Fibroblast of pulmonary artery (primary cell): ENCODE measurements around the gene HLA-E.
"Not testable (repeated sequence)": the region's sequence is repeated elsewhere in the genome, so short reads cannot be mapped to it uniquely, and the experiment has no call there.

Source experiments
- DNase-seq: peaks from one replicate; pipeline ENCODE4 v3.0.0-alpha.2; 2010; ENCODE audit warnings: low read depth
- H3K4me3 ChIP-seq: replicated peaks from 2 replicates; pipeline ENCODE4 v1.5.1; 2011; ENCODE audit warnings: low read depth, mild to moderate bottlenecking, control low read depth, low read length, moderate library complexity
- TF ChIP-seq, protein P1 (sequence below): IDR thresholded peaks from 2 replicates; pipeline ENCODE4 v1.5.1; 2011; ENCODE audit warnings: mild to moderate bottlenecking, control low read depth, low read length, inconsistent platforms; ENCODE audit errors: missing control alignments

Gene HLA-E

DNA sequence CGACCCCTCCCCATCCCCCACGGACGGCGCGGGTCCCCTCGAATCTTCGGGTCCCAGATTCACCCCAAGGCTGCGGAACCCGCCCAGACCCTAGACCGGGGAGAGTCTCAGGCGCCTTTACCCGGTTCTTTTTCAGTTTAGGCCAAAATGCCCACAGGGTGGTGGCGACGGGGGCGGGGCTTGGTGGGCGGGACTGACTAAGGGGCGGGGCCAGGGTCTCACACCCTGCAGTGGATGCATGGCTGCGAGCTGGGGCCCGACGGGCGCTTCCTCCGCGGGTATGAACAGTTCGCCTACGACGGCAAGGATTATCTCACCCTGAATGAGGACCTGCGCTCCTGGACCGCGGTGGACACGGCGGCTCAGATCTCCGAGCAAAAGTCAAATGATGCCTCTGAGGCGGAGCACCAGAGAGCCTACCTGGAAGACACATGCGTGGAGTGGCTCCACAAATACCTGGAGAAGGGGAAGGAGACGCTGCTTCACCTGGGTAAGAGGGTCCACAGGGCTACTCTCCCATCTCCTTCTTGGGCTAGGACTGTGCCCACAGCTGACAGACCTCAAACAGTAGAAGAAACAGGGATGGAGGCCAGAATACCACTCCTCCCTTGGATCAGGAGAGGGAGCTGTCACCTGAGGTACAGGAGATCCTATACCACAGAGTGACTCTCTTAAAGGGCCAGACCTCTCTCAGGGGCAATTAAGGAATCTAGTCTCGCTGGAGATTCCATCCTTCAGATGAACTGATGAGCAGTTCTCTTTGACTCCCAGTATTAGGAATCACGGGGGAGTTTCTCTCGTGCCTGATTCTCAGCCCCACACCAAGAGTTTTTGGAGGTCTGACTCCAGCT, 942 bp downstream of the HLA-E start:
- peak; percentile 65 for DNase-seq
- TF ChIP-seq, protein P1, sequence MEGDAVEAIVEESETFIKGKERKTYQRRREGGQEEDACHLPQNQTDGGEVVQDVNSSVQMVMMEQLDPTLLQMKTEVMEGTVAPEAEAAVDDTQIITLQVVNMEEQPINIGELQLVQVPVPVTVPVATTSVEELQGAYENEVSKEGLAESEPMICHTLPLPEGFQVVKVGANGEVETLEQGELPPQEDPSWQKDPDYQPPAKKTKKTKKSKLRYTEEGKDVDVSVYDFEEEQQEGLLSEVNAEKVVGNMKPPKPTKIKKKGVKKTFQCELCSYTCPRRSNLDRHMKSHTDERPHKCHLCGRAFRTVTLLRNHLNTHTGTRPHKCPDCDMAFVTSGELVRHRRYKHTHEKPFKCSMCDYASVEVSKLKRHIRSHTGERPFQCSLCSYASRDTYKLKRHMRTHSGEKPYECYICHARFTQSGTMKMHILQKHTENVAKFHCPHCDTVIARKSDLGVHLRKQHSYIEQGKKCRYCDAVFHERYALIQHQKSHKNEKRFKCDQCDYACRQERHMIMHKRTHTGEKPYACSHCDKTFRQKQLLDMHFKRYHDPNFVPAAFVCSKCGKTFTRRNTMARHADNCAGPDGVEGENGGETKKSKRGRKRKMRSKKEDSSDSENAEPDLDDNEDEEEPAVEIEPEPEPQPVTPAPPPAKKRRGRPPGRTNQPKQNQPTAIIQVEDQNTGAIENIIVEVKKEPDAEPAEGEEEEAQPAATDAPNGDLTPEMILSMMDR = no peak
- peak overlapping the region; percentile 98 for H3K4me3 ChIP-seq

DNA sequence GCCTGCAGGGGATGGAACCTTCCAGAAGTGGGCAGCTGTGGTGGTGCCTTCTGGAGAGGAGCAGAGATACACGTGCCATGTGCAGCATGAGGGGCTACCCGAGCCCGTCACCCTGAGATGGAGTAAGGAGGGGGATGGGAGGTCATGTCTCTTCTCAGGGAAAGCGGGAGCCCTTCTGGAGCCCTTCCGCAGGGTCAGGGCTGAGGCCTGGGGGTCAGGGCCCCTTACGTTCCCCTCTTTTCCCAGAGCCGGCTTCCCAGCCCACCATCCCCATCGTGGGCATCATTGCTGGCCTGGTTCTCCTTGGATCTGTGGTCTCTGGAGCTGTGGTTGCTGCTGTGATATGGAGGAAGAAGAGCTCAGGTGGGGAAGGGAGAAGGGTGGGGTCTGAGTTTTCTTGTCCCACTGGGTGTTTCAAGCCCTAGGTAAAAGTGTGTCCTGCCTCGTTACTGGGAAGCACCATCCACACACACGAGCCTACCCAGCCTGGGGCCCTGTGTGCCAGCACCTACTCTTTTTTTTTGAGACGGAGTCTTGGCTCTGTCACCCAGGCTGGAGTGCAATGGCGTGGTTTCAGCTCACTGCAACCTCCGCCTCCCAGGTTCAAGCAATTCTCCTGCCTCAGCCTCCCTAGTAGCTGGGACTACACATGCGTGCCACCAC, 2.1 kb downstream of the HLA-E start:
- peak overlapping the region; percentile 2 for H3K4me3 ChIP-seq
- not testable (repeated sequence) for DNase-seq

DNA sequence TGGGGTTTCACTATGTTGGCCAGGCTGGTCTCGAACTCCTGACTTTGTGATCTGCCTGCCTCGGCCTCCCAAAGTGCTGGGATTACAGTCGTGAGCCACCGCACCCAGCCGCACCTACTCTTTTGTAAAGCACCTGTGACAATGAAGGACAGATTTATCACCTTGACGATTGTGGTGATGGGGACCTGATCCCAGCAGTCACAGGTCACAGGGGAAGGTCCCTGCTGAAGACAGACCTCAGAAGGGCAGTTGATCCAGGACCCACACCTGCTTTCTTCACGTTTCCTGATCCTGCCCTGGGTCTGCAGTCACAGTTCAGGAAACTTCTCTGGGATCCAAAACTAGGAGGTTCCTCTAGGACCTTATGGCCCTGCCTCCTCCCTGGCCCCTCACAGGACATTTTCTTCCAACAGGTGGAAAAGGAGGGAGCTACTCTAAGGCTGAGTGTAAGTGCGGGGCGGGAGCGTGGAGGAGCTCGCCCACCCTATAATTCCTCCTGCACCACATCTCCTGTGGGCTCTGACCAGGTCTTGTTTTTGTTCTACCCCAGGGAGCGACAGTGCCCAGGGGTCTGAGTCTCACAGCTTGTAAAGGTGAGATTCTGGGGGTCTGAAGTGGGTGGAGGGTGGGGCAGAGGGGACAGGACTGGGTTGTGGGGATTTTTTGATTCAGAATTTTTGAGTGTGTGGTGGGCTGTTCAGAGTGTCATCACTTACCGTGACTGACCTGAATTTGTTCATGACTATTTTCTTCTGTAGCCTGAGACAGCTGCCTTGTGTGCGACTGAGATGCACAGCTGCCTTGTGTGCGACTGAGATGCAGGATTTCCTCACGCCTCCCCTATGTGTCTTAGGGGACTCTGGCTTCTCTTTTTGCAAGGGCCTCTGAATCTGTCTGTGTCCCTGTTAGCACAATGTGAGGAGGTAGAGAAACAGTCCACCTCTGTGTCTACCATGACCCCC, 3.0 kb downstream of the HLA-E start:
- no peak for DNase-seq
- TF ChIP-seq, protein P1 = no peak
- no peak overlapping the region for H3K4me3 ChIP-seq

DNA sequence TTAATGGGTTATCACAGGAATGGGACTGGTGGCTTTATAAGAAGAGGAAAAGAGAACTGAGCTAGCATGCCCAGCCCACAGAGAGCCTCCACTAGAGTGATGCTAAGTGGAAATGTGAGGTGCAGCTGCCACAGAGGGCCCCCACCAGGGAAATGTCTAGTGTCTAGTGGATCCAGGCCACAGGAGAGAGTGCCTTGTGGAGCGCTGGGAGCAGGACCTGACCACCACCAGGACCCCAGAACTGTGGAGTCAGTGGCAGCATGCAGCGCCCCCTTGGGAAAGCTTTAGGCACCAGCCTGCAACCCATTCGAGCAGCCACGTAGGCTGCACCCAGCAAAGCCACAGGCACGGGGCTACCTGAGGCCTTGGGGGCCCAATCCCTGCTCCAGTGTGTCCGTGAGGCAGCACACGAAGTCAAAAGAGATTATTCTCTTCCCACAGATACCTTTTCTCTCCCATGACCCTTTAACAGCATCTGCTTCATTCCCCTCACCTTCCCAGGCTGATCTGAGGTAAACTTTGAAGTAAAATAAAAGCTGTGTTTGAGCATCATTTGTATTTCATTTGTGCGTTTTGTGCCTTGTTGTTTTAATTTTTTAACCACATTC, 4.4 kb downstream of the HLA-E start:
- no peak overlapping the region for H3K4me3 ChIP-seq
- DNase-seq = no peak
- TF ChIP-seq, protein P1 = peak; percentile 18

DNA sequence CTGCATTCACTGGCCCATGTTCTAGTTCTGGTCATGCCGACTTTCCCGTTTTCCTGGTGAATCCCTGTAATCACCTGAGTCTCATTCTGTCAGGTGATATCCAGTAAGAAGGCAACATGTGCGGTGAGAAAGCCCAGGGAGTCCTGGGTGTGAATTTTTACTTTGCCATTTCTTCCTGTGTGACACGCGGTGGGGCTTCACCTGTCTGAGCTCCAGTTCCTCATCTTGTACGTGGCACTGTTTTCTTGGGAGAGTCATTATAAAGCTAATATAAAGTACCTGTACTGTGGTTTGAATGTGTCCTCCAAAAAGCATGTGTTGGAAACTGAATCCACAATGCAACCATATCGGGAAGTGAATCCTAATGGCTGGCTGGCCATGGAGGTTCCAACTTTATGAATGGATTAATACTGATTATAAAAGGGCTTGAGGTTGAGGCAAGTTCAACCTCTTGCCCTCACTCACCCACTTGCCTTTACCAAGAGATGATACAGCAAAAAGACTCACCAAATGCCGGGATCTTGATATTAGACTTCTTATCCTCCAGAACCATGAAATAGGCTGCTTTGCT, 5.1 kb downstream of the HLA-E start:
- TF ChIP-seq, protein P1 = no peak
- no peak overlapping the region for H3K4me3 ChIP-seq
- DNase-seq = no peak

DNA sequence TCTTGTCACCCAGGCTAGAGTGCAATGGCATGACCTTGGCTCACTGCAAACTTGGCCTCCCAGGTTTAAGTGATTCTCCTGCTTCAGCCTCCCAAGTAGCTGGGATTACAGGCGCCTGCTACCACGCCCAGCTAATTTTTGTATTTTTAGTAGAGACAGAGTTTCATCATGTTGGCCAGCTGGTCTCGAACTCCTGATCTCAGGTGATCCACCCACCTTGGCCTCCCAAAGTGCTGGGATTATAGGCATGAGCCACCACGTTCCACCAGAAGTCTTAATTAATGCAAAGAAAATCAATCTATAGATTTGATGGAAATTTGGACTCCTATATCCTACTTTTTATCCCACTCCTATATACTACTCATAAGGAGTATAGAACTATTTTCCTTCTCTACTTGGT, 5.8 kb downstream of the HLA-E start:
- DNase-seq, H3K4me3 ChIP-seq: not testable (repeated sequence)

DNA sequence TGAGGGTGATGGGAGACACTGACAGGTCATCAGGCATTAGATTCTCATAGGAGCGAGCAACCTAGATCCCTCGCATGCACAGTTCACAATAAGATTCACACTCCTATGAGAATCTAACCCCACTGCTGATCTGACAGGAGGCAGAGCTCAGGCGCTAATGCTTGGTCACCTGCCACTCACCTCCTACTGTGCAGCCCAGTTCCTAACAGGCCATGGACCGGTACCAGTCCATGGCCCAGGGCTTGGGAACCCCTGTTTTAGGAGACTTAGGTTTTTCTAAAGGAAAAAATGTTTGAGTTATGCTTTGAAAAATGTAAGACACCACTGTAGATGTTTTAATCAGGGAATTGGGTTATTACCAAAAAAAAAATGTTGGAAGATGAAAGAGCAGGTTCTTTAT, 6.7 kb downstream of the HLA-E start:
- TF ChIP-seq, protein P1 = no peak
- no peak for DNase-seq
- H3K4me3 ChIP-seq = no peak overlapping the region

DNA sequence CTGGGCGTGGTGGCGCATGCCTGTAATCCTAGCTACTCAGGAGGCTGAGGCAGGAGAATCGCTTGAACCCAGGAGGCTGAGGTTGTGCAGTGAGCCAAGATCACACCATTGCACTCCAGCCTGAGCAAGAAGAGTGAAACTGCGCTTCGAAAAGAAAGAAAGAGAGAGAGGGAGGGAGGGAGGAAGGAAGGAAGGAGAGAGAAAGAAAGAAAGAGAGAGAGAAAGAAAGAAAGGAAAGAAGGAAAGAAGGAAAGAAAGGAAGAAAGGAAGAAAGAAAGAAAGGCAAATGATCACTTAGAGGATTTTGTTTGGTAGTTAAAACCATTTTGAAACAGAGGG, 7.9 kb downstream of the HLA-E start:
- not testable (repeated sequence) for H3K4me3 ChIP-seq, DNase-seq
